Measurements from ENCODE around the gene TXNDC5. TPM values are rescaled to one million over a fixed set of nuclear protein-coding genes. Genes with fewer than 3 reads are reported as not detected.

TXNDC5 gene
- polyA plus RNA-seq, 1 donor = 96.3 TPM

DNA sequence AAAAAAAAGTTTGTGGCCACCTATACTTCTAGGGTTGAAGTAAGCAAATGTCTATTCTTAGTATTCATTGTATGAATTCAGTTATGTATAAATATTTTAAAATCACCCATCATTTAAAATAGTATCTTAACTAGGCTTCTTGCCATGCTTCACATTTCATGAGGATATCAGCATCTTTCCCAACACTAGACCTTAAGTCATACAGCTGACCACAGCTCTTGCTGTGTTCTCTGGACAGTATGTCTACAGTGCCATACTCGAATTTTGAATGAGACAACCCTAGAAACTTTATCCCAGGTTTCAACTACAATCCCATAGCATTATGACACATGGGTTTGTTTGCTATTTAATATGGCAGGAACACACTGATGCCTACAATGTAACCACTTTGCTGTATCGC lies 5.2 kb downstream of the TXNDC5 start:
- no peak for DNase-seq
- Histone ChIP-seq H3K4me1 (ENCODE audit: control insufficient read depth, insufficient read depth, low read length) (no peaks in the 10 kb centered on the region), H3K4me3 (ENCODE audit: low read length) (no peak overlapping the region), H3K27me3 (ENCODE audit: control insufficient read depth, insufficient read depth, low read length) (no peaks in the 10 kb centered on the region), H3K9me3 (ENCODE audit: control insufficient read depth, low read depth, low read length) (no peaks in the 10 kb centered on the region), H3K27ac (ENCODE audit: low read length) (no peak overlapping the region), H3K36me3 (ENCODE audit: control insufficient read depth, insufficient read depth, low read length) (peaks cover 41% of the 10 kb centered on the region)
- 100% methylated on average over 1 of the region's 2 CpGs for WGBS (ENCODE audit: insufficient coverage, low lambda C conversion rate)

- WGBS (ENCODE audit: insufficient coverage, low lambda C conversion rate) = no CpG with 5 or more reads among the region's 5 CpGs
- DNase-seq = no peak
- Histone ChIP-seq H3K9me3 (ENCODE audit: control insufficient read depth, low read depth, low read length) (no peaks in the 10 kb centered on the region), H3K36me3 (ENCODE audit: control insufficient read depth, insufficient read depth, low read length) (peaks cover 48% of the 10 kb centered on the region), H3K4me1 (ENCODE audit: control insufficient read depth, insufficient read depth, low read length) (peaks cover 5% of the 10 kb centered on the region), H3K27ac (ENCODE audit: low read length) (no peak overlapping the region), H3K4me3 (ENCODE audit: low read length) (no peak overlapping the region), H3K27me3 (ENCODE audit: control insufficient read depth, insufficient read depth, low read length) (no peaks in the 10 kb centered on the region)
Observed at GRCh38 chr6:7904654-7905319, 5.8 kb downstream of the TXNDC5 start.

GRCh38 chr6:7903673-7904072 lies 6.9 kb downstream of the TXNDC5 start:
- H3K4me3 ChIP-seq (ENCODE audit: low read length) = no peak overlapping the region
- WGBS (ENCODE audit: insufficient coverage, low lambda C conversion rate) = no CpG with 5 or more reads among the region's 3 CpGs
- peaks cover 14% of the 10 kb centered on the region for H3K4me1 ChIP-seq (ENCODE audit: control insufficient read depth, insufficient read depth, low read length)
- H3K9me3 ChIP-seq (ENCODE audit: control insufficient read depth, low read depth, low read length) = no peaks in the 10 kb centered on the region
- peaks cover 53% of the 10 kb centered on the region for H3K36me3 ChIP-seq (ENCODE audit: control insufficient read depth, insufficient read depth, low read length)
- DNase-seq = no peak
- no peaks in the 10 kb centered on the region for H3K27me3 ChIP-seq (ENCODE audit: control insufficient read depth, insufficient read depth, low read length)
- no peak overlapping the region for H3K27ac ChIP-seq (ENCODE audit: low read length)

DNA sequence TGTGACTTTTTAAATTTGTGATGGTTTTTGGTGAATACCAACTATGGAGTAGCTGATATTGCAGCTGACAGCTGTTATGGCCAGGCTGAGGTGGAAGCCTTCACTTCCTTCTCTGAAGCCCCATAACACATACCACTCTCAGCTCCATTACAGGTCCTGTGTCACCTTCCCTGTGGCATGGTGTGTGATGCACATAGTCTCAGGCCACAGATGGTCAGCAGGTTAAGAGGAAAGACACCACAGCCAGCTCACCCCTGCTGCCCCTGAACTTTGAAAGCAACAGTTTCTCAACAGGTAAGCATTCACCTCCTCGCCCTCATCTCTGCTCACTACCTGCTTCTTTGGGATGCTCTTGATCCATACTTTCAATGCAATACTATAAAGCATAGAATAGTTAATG lies 7.7 kb downstream of the TXNDC5 start:
- H3K4me3 ChIP-seq (ENCODE audit: low read length) = no peak overlapping the region
- H3K27me3 ChIP-seq (ENCODE audit: control insufficient read depth, insufficient read depth, low read length) = no peaks in the 10 kb centered on the region
- peaks cover 61% of the 10 kb centered on the region for H3K36me3 ChIP-seq (ENCODE audit: control insufficient read depth, insufficient read depth, low read length)
- no peak for DNase-seq
- H3K27ac ChIP-seq (ENCODE audit: low read length) = no peak overlapping the region
- WGBS (ENCODE audit: insufficient coverage, low lambda C conversion rate) = no CpG with 5 or more reads among the region's 1 CpG
- H3K4me1 ChIP-seq (ENCODE audit: control insufficient read depth, insufficient read depth, low read length) = peaks cover 14% of the 10 kb centered on the region
- no peaks in the 10 kb centered on the region for H3K9me3 ChIP-seq (ENCODE audit: control insufficient read depth, low read depth, low read length)

- Histone ChIP-seq H3K36me3 (ENCODE audit: control insufficient read depth, insufficient read depth, low read length) (peaks cover 67% of the 10 kb centered on the region), H3K27ac (ENCODE audit: low read length) (no peak overlapping the region)
- 100% methylated on average over 2 of the region's 8 CpGs for WGBS (ENCODE audit: insufficient coverage, low lambda C conversion rate)
Observed at GRCh38 chr6:7902221-7902620, 8.4 kb downstream of the TXNDC5 start.

DNA sequence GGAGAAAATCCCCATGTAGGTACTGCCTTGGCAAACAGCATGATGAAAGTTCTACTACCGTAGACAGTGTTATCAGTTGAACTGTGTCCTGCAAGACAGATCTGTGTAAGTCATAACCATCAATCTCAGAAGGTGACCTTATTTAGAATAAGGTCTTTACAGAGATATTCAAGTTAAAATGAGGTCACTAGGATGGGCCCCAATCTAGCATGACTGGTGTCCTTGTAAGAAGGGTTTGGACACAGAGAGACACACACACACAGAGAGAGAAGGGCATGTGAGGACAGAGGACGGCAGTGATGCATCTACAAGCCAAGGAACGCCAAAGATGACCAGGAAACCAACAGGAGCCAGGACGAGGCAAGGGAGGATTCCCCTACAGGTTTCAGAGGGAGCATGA lies 8.8 kb downstream of the TXNDC5 start:
- no CpG with 5 or more reads among the region's 4 CpGs for WGBS (ENCODE audit: insufficient coverage, low lambda C conversion rate)
- Histone ChIP-seq H3K9me3 (ENCODE audit: control insufficient read depth, low read depth, low read length) (no peaks in the 10 kb centered on the region), H3K27ac (ENCODE audit: low read length) (no peak overlapping the region), H3K4me1 (ENCODE audit: control insufficient read depth, insufficient read depth, low read length) (peaks cover 14% of the 10 kb centered on the region), H3K27me3 (ENCODE audit: control insufficient read depth, insufficient read depth, low read length) (no peaks in the 10 kb centered on the region), H3K4me3 (ENCODE audit: low read length) (no peak overlapping the region), H3K36me3 (ENCODE audit: control insufficient read depth, insufficient read depth, low read length) (peaks cover 68% of the 10 kb centered on the region)
- DNase-seq = peak in 1 of 2 donors; percentile 53

More at GRCh38 chr6:7902221-7902620, 8.4 kb downstream of the TXNDC5 start:
- Histone ChIP-seq H3K4me3 (ENCODE audit: low read length) (no peak overlapping the region), H3K4me1 (ENCODE audit: control insufficient read depth, insufficient read depth, low read length) (peaks cover 14% of the 10 kb centered on the region), H3K9me3 (ENCODE audit: control insufficient read depth, low read depth, low read length) (no peaks in the 10 kb centered on the region), H3K27me3 (ENCODE audit: control insufficient read depth, insufficient read depth, low read length) (no peaks in the 10 kb centered on the region)
- no peak for DNase-seq

DNA sequence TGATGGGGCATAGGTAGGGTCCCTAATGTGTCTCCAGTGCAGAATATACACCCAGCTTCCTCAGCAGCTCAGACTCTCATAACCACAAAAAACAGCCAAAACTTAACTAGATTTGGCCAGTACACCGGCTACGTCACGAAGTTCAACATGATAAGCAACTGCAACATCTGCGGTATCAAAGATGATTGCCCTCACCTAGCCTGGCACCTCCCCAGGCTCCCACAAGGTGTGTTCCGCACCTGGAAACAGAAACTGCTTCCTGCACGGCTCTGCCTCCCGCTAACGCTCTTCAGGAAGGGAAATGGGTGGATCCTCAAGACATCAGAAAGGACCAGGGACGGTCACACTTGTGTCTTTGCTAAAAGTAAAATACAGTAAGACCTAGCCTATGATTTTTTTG lies 9.5 kb downstream of the TXNDC5 start:
- Histone ChIP-seq H3K27me3 (ENCODE audit: control insufficient read depth, insufficient read depth, low read length) (no peaks in the 10 kb centered on the region), H3K36me3 (ENCODE audit: control insufficient read depth, insufficient read depth, low read length) (peaks cover 75% of the 10 kb centered on the region), H3K4me1 (ENCODE audit: control insufficient read depth, insufficient read depth, low read length) (peaks cover 14% of the 10 kb centered on the region), H3K9me3 (ENCODE audit: control insufficient read depth, low read depth, low read length) (no peaks in the 10 kb centered on the region), H3K27ac (ENCODE audit: low read length) (no peak overlapping the region), H3K4me3 (ENCODE audit: low read length) (no peak overlapping the region)
- peak in 1 of 2 donors; percentile 11 for DNase-seq
- 50% methylated on average over 4 of the region's 9 CpGs for WGBS (ENCODE audit: insufficient coverage, low lambda C conversion rate)

- no peaks in the 10 kb centered on the region for H3K9me3 ChIP-seq (ENCODE audit: control insufficient read depth, low read depth, low read length)
- H3K4me3 ChIP-seq (ENCODE audit: low read length) = no peak overlapping the region
- no peak for DNase-seq
- H3K27ac ChIP-seq (ENCODE audit: low read length) = no peak overlapping the region
- peaks cover 14% of the 10 kb centered on the region for H3K4me1 ChIP-seq (ENCODE audit: control insufficient read depth, insufficient read depth, low read length)
- no CpG with 5 or more reads among the region's 2 CpGs for WGBS (ENCODE audit: insufficient coverage, low lambda C conversion rate)
- H3K36me3 ChIP-seq (ENCODE audit: control insufficient read depth, insufficient read depth, low read length) = peaks cover 79% of the 10 kb centered on the region
- H3K27me3 ChIP-seq (ENCODE audit: control insufficient read depth, insufficient read depth, low read length) = no peaks in the 10 kb centered on the region
Observed at GRCh38 chr6:7900621-7901020, 10.0 kb downstream of the TXNDC5 start.

- no peaks in the 10 kb centered on the region for H3K9me3 ChIP-seq (ENCODE audit: control insufficient read depth, low read depth, low read length)
- H3K4me3 ChIP-seq (ENCODE audit: low read length) = no peak overlapping the region
- no peaks in the 10 kb centered on the region for H3K27me3 ChIP-seq (ENCODE audit: control insufficient read depth, insufficient read depth, low read length)
- peaks cover 14% of the 10 kb centered on the region for H3K4me1 ChIP-seq (ENCODE audit: control insufficient read depth, insufficient read depth, low read length)
- no peak overlapping the region for H3K27ac ChIP-seq (ENCODE audit: low read length)
- 20% methylated on average over 1 of the region's 4 CpGs for WGBS (ENCODE audit: insufficient coverage, low lambda C conversion rate)
- peaks cover 85% of the 10 kb centered on the region for H3K36me3 ChIP-seq (ENCODE audit: control insufficient read depth, insufficient read depth, low read length)
- DNase-seq = no peak
Observed at GRCh38 chr6:7899889-7900213, 10.7 kb downstream of the TXNDC5 start.

GRCh38 chr6:7899101-7899888 lies 11.3 kb downstream of the TXNDC5 start:
- no peak overlapping the region for H3K27ac ChIP-seq (ENCODE audit: low read length)
- DNase-seq = peak in 1 of 2 donors; percentile 66

More at GRCh38 chr6:7899101-7899888, 11.3 kb downstream of the TXNDC5 start:
- no peak overlapping the region for H3K4me3 ChIP-seq (ENCODE audit: low read length)
- peaks cover 14% of the 10 kb centered on the region for H3K4me1 ChIP-seq (ENCODE audit: control insufficient read depth, insufficient read depth, low read length)
- no peaks in the 10 kb centered on the region for H3K9me3 ChIP-seq (ENCODE audit: control insufficient read depth, low read depth, low read length)
- no CpG with 5 or more reads among the region's 5 CpGs for WGBS (ENCODE audit: insufficient coverage, low lambda C conversion rate)
- H3K27me3 ChIP-seq (ENCODE audit: control insufficient read depth, insufficient read depth, low read length) = no peaks in the 10 kb centered on the region
- H3K36me3 ChIP-seq (ENCODE audit: control insufficient read depth, insufficient read depth, low read length) = peaks cover 83% of the 10 kb centered on the region
